Measurements from ENCODE around the gene VASN.
A peak's percentile ranks its signal among the peaks of the same experiment; 100 is the strongest.
"Not testable (repeated sequence)": the region's sequence is repeated elsewhere in the genome, so short reads cannot be mapped to it uniquely, and the experiment has no call there.

The VASN gene

GRCh38 chr16:4337540-4338088, 34.0 kb upstream of the VASN start:
- DNase-seq = no peak

GRCh38 chr16:4338125-4338582, 33.5 kb upstream of the VASN start:
- DNase-seq = no peak

GRCh38 chr16:4338712-4339299, 32.8 kb upstream of the VASN start:
- DNase-seq = no peak

- DNase-seq = no peak
Observed at GRCh38 chr16:4339455-4339854, 32.2 kb upstream of the VASN start.

- no peak for DNase-seq
Observed at GRCh38 chr16:4339909-4340308, 31.7 kb upstream of the VASN start.

- no peak for DNase-seq
Observed at GRCh38 chr16:4340443-4340842, 31.2 kb upstream of the VASN start.

- DNase-seq = no peak
Observed at GRCh38 chr16:4341250-4341649, 30.4 kb upstream of the VASN start.

GRCh38 chr16:4342866-4343744, 28.5 kb upstream of the VASN start:
- no peak for DNase-seq

- DNase-seq = not testable (repeated sequence)
Observed at GRCh38 chr16:4344300-4344982, 27.2 kb upstream of the VASN start.

- no peak for DNase-seq
Observed at GRCh38 chr16:4344983-4345835, 26.4 kb upstream of the VASN start.

GRCh38 chr16:4345836-4346781, 25.5 kb upstream of the VASN start:
- DNase-seq = no peak

- DNase-seq = no peak
Observed at GRCh38 chr16:4347010-4347409, 24.6 kb upstream of the VASN start.

- DNase-seq = no peak
Observed at GRCh38 chr16:4347765-4348509, 23.7 kb upstream of the VASN start.

- DNase-seq = no peak
Observed at GRCh38 chr16:4349332-4349731, 22.3 kb upstream of the VASN start.

- no peak for DNase-seq
Observed at GRCh38 chr16:4350365-4350786, 21.3 kb upstream of the VASN start.

- DNase-seq = peak; percentile 76 to 80
Observed at GRCh38 chr16:4350787-4351659, 20.6 kb upstream of the VASN start, which contains the start of gene PAM16. Gene PAM16 (minus strand): TSS chr16:4351321. CDS start chr16:4351234, 87 bp downstream.

- no peak for DNase-seq
Observed at GRCh38 chr16:4351880-4352279, 19.8 kb upstream of the VASN start.

- DNase-seq = no peak
Observed at GRCh38 chr16:4352843-4353242, 18.8 kb upstream of the VASN start.

- no peak for DNase-seq
Observed at GRCh38 chr16:4353675-4354074, 18.0 kb upstream of the VASN start.

All from Kasumi-1 (cell line).